GM23338 (cell line): ENCODE data around the gene RNF133. TPM values are rescaled to one million over a fixed set of nuclear protein-coding genes. Genes with fewer than 3 reads are reported as not detected.
A peak's percentile ranks its signal among the peaks of the same experiment; 100 is the strongest.

Experiments
- ATAC-seq: fragments of 200-7000 bp; cut with Tn5 transposase; 3 replicates; pipeline ENCODE4 v1.9.1; 2020
- DNase-seq: peaks from one replicate; pipeline ENCODE4 v3.0.0-alpha.2; 2015; ENCODE audit warnings: low spot score
- H2AFZ ChIP-seq: fragments of 200-600 bp; sonication (generic); 2 replicates; pipeline ENCODE4 v1.8.0; 2016; ENCODE audit warnings: antibody characterized with exemption, mild to moderate bottlenecking, moderate library complexity
- H3F3A ChIP-seq: fragments of 200-600 bp; sonication (generic); replicated peaks from 2 replicates; pipeline ENCODE4 v1.8.0; 2017; ENCODE audit warnings: antibody characterized with exemption, mixed run types, low read depth
- H3K27ac ChIP-seq: fragments of 200-600 bp; sonication (generic); 2 replicates; pipeline ENCODE4 v1.6.1; 2016; ENCODE audit warnings: low read depth
- H3K27me3 ChIP-seq: fragments of 200-600 bp; sonication (generic); 2 replicates; pipeline ENCODE4 v1.8.0; 2016; ENCODE audit warnings: mild to moderate bottlenecking, mixed run types, moderate library complexity; ENCODE audit not compliant: insufficient read depth
- H3K36me3 ChIP-seq: fragments of 200-600 bp; sonication (generic); 2 replicates; pipeline ENCODE4 v1.8.0; 2016; ENCODE audit warnings: mild to moderate bottlenecking; ENCODE audit not compliant: insufficient read depth
- H3K4me1 ChIP-seq: fragments of 200-600 bp; sonication (generic); 2 replicates; pipeline ENCODE4 v1.8.0; 2016; ENCODE audit warnings: mild to moderate bottlenecking, moderate library complexity; ENCODE audit not compliant: insufficient read depth
- H3K4me2 ChIP-seq: fragments of 200-600 bp; sonication (generic); 2 replicates; pipeline ENCODE4 v1.7.1; 2017; ENCODE audit warnings: mixed run types
- H3K4me3 ChIP-seq: fragments of 200-600 bp; sonication (generic); 2 replicates; pipeline ENCODE4 v1.6.1; 2016; ENCODE audit warnings: mixed run types
- H3K79me2 ChIP-seq: fragments of 200-600 bp; sonication (generic); replicated peaks from 2 replicates; pipeline ENCODE4 v1.8.0; 2017; ENCODE audit warnings: mild to moderate bottlenecking; ENCODE audit not compliant: insufficient read depth
- H3K9me2 ChIP-seq: fragments of 200-600 bp; sonication (generic); 2 replicates; pipeline ENCODE4 v1.8.0; 2017; ENCODE audit not compliant: insufficient read depth
- H4K20me1 ChIP-seq: fragments of 200-600 bp; sonication (generic); replicated peaks from 2 replicates; pipeline ENCODE4 v1.8.0; 2017; ENCODE audit warnings: mild to moderate bottlenecking; ENCODE audit not compliant: insufficient read depth
- H3K27ac Mint-ChIP-seq: 2 replicates; pipeline ENCODE4 v1.8.0; 2020; ENCODE audit warnings: inconsistent platforms, mild to moderate bottlenecking, moderate library complexity, mixed read lengths
- H3K27me3 Mint-ChIP-seq: 3 replicates; pipeline ENCODE4 v1.8.0; 2022; ENCODE audit warnings: low read depth, mild to moderate bottlenecking, moderate library complexity, mixed read lengths, inconsistent platforms; ENCODE audit not compliant: insufficient read depth, poor library complexity
- H3K36me3 Mint-ChIP-seq: 3 replicates; pipeline ENCODE4 v1.8.0; 2021; ENCODE audit warnings: low read depth, mild to moderate bottlenecking, inconsistent platforms, moderate library complexity, mixed read lengths
- H3K4me1 Mint-ChIP-seq: 3 replicates; pipeline ENCODE4 v1.8.0; 2020; ENCODE audit warnings: mild to moderate bottlenecking, inconsistent platforms, mixed read lengths
- H3K4me3 Mint-ChIP-seq: 3 replicates; pipeline ENCODE4 v1.8.0; 2021; ENCODE audit warnings: moderate library complexity, mild to moderate bottlenecking, inconsistent platforms, mixed read lengths
- H3K9me3 Mint-ChIP-seq: 3 replicates; pipeline ENCODE4 v1.8.0; 2020; ENCODE audit warnings: moderate library complexity, mild to moderate bottlenecking, inconsistent platforms, mixed read lengths
- ETS1 ChIP-seq: IDR thresholded peaks from 2 replicates; pipeline ENCODE4 v1.6.1; 2016; ENCODE audit warnings: antibody characterized with exemption
- EZH2 ChIP-seq: fragments of 200-600 bp; sonication (generic); IDR thresholded peaks from one replicate; pipeline ENCODE4 v1.8.0; 2017; ENCODE audit warnings: antibody characterized with exemption, mild to moderate bottlenecking, low read depth; ENCODE audit not compliant: unreplicated experiment
- EZH2phosphoT487 ChIP-seq: fragments of 200-600 bp; sonication (generic); IDR thresholded peaks from one replicate; pipeline ENCODE4 v1.8.1; 2018; ENCODE audit warnings: antibody characterized with exemption; ENCODE audit not compliant: unreplicated experiment
- JUNB ChIP-seq: IDR thresholded peaks from one replicate; pipeline ENCODE4 v1.6.1; 2016; ENCODE audit warnings: antibody characterized with exemption; ENCODE audit not compliant: unreplicated experiment
- NANOG ChIP-seq: IDR thresholded peaks from 2 replicates; pipeline ENCODE4 v1.6.1; 2016; ENCODE audit warnings: antibody characterized with exemption, borderline replicate concordance
- POLR2AphosphoS5 ChIP-seq: IDR thresholded peaks from 2 replicates; pipeline ENCODE4 v1.6.1; 2016; ENCODE audit warnings: antibody characterized with exemption, low read depth
- REST ChIP-seq: IDR thresholded peaks from one replicate; pipeline ENCODE4 v1.6.1; 2018; ENCODE audit warnings: antibody characterized with exemption; ENCODE audit not compliant: unreplicated experiment
- STAT1 ChIP-seq: IDR thresholded peaks from one replicate; pipeline ENCODE4 v1.6.1; 2016; ENCODE audit warnings: antibody characterized with exemption; ENCODE audit not compliant: unreplicated experiment
- ZNF331 ChIP-seq: fragments of 250-450 bp; sonication (Bioruptor Pico); IDR thresholded peaks from 2 replicates; pipeline ENCODE4 v1.5.0; 2020; ENCODE audit warnings: low read depth, mild to moderate bottlenecking, moderate library complexity
- polyA plus RNA-seq: library from polyadenylated mRNA; unstranded; fragments of >200 nt; fragmentation: Nextera tagmentation; extraction: Ambion mirVana; gene quantifications from 2 replicates; pipeline ENCODE4 v1.2.1, GENCODE V29; 2016
- total RNA-seq: library from RNA; depleted of rRNA; stranded (reverse); fragments of >200 nt; shearing (Covaris generic); gene quantifications from 2 replicates; pipeline ENCODE4 v1.2.3, GENCODE V29; 2014

Gene RNF133
- total and polyA plus RNA-seq, 2 experiments from 2014 or later = 2.0 TPM; not detected in 1

DNA sequence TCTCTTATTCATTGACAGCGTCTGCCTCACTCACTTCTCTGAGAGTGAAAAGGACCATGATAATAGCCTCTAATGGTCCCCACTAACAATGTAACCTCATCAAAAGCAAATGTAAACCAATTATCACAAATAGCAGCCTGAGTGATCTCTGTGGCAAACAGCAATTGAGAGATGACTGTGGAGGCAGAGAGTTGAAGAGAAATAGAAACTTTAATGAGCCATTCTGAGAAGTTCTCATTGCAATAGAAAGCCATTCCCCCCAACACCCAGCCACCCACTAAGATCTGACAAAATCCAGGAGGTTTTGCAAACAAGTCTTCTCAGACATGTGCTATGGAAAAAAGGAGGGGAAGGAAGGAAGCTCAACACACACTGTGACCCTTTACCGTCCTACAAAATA lies 48.0 kb upstream of the RNF133 start:
- H3K4me2 ChIP-seq = peak overlapping the region; percentile 66
- H2AFZ ChIP-seq = no peak overlapping the region
- Mint-ChIP-seq H3K36me3 (no peaks in the 10 kb centered on the region), H3K27me3 (peaks cover 4% of the 10 kb centered on the region), H3K4me1 (peaks cover 66% of the 10 kb centered on the region), H3K9me3 (no peaks in the 10 kb centered on the region), H3K4me3 (no peak overlapping the region), H3K27ac (no peak overlapping the region)
- no peak overlapping the region for H3K4me3 ChIP-seq
- peak overlapping the region; percentile 46; the same call in 1 of the 2 replicates for H3K27ac ChIP-seq
- no peaks in the 10 kb centered on the region for H4K20me1 ChIP-seq
- no peaks in the 10 kb centered on the region for H3K27me3 ChIP-seq
- no peaks in the 10 kb centered on the region; the same call in 1 of the 2 replicates for H3K79me2 ChIP-seq
- H3K4me1 ChIP-seq = peaks cover 80% of the 10 kb centered on the region
- DNase-seq (no peak), ATAC-seq (peak; percentile 36; the same call in 2 of the 3 replicates)
- no peaks in the 10 kb centered on the region for H3K36me3 ChIP-seq
- no peak for TF ChIP-seq REST
- TF ChIP-seq JUNB = no peak
- no peak for TF ChIP-seq ETS1
- peak; percentile 42; the same call in 1 of the 2 replicates for TF ChIP-seq NANOG
- H3F3A ChIP-seq = no peaks in the 10 kb centered on the region; the same call in 1 of the 2 replicates
- H3K9me2 ChIP-seq = no peaks in the 10 kb centered on the region

DNA sequence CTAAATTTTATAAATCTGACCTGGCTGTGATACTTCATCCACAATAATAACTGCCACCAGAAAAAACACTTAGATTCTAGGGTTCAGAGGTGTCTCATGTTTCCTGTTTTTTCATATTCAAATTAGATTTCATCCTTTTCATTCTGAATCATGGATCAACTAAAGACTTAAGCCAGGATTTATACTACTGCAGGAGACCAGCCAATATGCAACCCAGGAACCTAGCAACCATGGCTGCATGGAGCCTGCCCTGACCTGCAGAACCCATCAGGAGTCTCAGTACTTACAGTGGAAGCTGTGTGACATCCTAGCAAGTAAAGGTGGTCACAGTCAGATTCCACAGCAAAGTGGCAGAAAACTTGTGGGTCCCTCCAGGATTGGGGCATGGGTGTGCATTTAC lies 44.3 kb upstream of the RNF133 start:
- no peaks in the 10 kb centered on the region for H3K36me3 Mint-ChIP-seq
- TF ChIP-seq EZH2phosphoT487 (no peak), STAT1 (no peak), JUNB (no peak), REST (no peak), ZNF331 (CRISPR knock-in tag) (no peak), EZH2 (no peak), NANOG (no peak), POLR2AphosphoS5 (no peak), ETS1 (no peak)

More for the DNA sequence above, 44.3 kb upstream of the RNF133 start:
- Mint-ChIP-seq H3K4me3 (no peak overlapping the region), H3K27me3 (peaks cover 4% of the 10 kb centered on the region), H3K4me1 (peaks cover 66% of the 10 kb centered on the region), H3K27ac (peak overlapping the region; percentile 69), H3K9me3 (no peaks in the 10 kb centered on the region)
- DNase-seq (no peak), ATAC-seq (peak; percentile 63)
- peaks cover 71% of the 10 kb centered on the region for H3K4me1 ChIP-seq
- no peaks in the 10 kb centered on the region for H3K9me2 ChIP-seq
- no peak overlapping the region for H3K4me3 ChIP-seq
- no peak overlapping the region for H2AFZ ChIP-seq
- no peaks in the 10 kb centered on the region for H4K20me1 ChIP-seq
- no peaks in the 10 kb centered on the region; the same call in 1 of the 2 replicates for H3F3A ChIP-seq
- H3K79me2 ChIP-seq = no peaks in the 10 kb centered on the region
- H3K27me3 ChIP-seq = no peaks in the 10 kb centered on the region
- H3K27ac ChIP-seq = no peak overlapping the region
- no peaks in the 10 kb centered on the region for H3K36me3 ChIP-seq
- no peak overlapping the region for H3K4me2 ChIP-seq
